PC-3 (cell line): Measurements from ENCODE around the gene LRP1B. TPM values are rescaled to one million over a fixed set of nuclear protein-coding genes. Genes with fewer than 3 reads are reported as not detected.

Source experiments
- ATAC-seq: fragments of 200-7000 bp; cut with Tn5 transposase; 2 replicates; pipeline ENCODE4 v1.9.1; 2020; ENCODE audit warnings: mild to moderate bottlenecking, moderate library complexity
- BruUV-seq: library from RNA; stranded (reverse); fragments of 400-500 nt; replicated peaks from 2 replicates; lab custom pipeline; 2021; lab: Mats Ljungman, UMichigan
- CTCF ChIA-PET: fragments of 300-600 bp; sonication (Branson Sonifier 250); formaldehyde crosslinking; loops from one replicate; lab custom pipeline; 2022; ENCODE audit warnings: antibody characterized with exemption; lab: Charles Lee
- POLR2A ChIA-PET: fragments of 300-600 bp; sonication (Branson Sonifier 250); formaldehyde crosslinking; loops from one replicate; lab custom pipeline; 2022; ENCODE audit warnings: antibody characterized with exemption; ENCODE audit not compliant: unreplicated experiment; lab: Charles Lee
- DNase-seq: peaks from one replicate; pipeline ENCODE4 v3.0.0-alpha.2; 2015
- H2AFZ ChIP-seq: fragments of 300-600 bp; sonication (generic); 2 replicates; pipeline ENCODE4 v1.6.0; 2016; ENCODE audit warnings: antibody characterized with exemption, low read length
- H3F3A ChIP-seq: fragments of 300-600 bp; sonication (generic); one replicate; pipeline ENCODE4 v1.6.0; 2017; ENCODE audit warnings: antibody characterized with exemption, low read length, control low read depth, mild to moderate bottlenecking; ENCODE audit not compliant: unreplicated experiment
- H3K27ac ChIP-seq: fragments of 300-600 bp; sonication (generic); 2 replicates; pipeline ENCODE4 v1.5.1; 2016; ENCODE audit warnings: mild to moderate bottlenecking, low read length
- H3K27me3 ChIP-seq: fragments of 300-600 bp; sonication (generic); 2 replicates; pipeline ENCODE4 v1.6.1; 2016; ENCODE audit warnings: low read length, mixed read lengths
- H3K36me3 ChIP-seq: fragments of 300-600 bp; sonication (generic); 2 replicates; pipeline ENCODE4 v1.6.1; 2016; ENCODE audit warnings: low read depth, mixed run types, low read length, mixed read lengths
- H3K4me1 ChIP-seq: fragments of 300-600 bp; sonication (generic); 2 replicates; pipeline ENCODE4 v1.5.1; 2016; ENCODE audit warnings: low read length; ENCODE audit not compliant: insufficient read depth
- H3K4me2 ChIP-seq: fragments of 300-600 bp; sonication (generic); 2 replicates; pipeline ENCODE4 v1.6.0; 2016; ENCODE audit warnings: low read length
- H3K4me3 ChIP-seq: fragments of 300-600 bp; sonication (generic); 2 replicates; pipeline ENCODE4 v1.5.1; 2016; ENCODE audit warnings: mild to moderate bottlenecking, low read length, mixed read lengths
- H3K79me2 ChIP-seq: fragments of 300-600 bp; sonication (generic); 2 replicates; pipeline ENCODE4 v1.6.1; 2017; ENCODE audit warnings: low read length, mixed read lengths
- H3K9ac ChIP-seq: fragments of 300-600 bp; sonication (generic); 2 replicates; pipeline ENCODE4 v1.6.0; 2016; ENCODE audit warnings: mild to moderate bottlenecking, low read length
- H3K9me2 ChIP-seq: fragments of 300-600 bp; sonication (generic); replicated peaks from 2 replicates; pipeline ENCODE4 v1.6.1; 2016; ENCODE audit warnings: mixed run types, low read length, mixed read lengths
- H3K9me3 ChIP-seq: fragments of 300-600 bp; sonication (generic); 2 replicates; pipeline ENCODE4 v1.6.1; 2016; ENCODE audit warnings: low read length, mixed read lengths
- H4K20me1 ChIP-seq: fragments of 300-600 bp; sonication (generic); 2 replicates; pipeline ENCODE4 v1.6.1; 2016; ENCODE audit warnings: low read length, mixed read lengths
- EZH2 ChIP-seq: fragments of 300-600 bp; sonication (generic); IDR thresholded peaks from one replicate; pipeline ENCODE4 v1.6.1; 2017; ENCODE audit warnings: antibody characterized with exemption, mild to moderate bottlenecking, low read length; ENCODE audit not compliant: unreplicated experiment
- EZH2phosphoT487 ChIP-seq: fragments of 300-600 bp; sonication (generic); IDR thresholded peaks from 2 replicates; pipeline ENCODE4 v1.6.1; 2018; ENCODE audit warnings: mild to moderate bottlenecking, antibody characterized with exemption, low read length, borderline replicate concordance
- intact Hi-C: fragments of 100-400 bp; cut with micrococcal nuclease; formaldehyde crosslinking; loops from 2 replicates; pipeline ENCODE4 v1.9.0; 2023
- total RNA-seq: library from RNA; depleted of rRNA; stranded (reverse); fragments of >200 nt; gene quantifications from 2 replicates; pipeline ENCODE4 v1.2.3, GENCODE V29; 2014
- TF ChIP-seq, protein P1 (sequence below): fragments of 300-600 bp; sonication (generic); conservative IDR thresholded peaks from 2 replicates; pipeline ENCODE4 v1.5.1; 2017; ENCODE audit warnings: antibody characterized with exemption, low read depth, mild to moderate bottlenecking, low read length

The LRP1B gene
- total RNA-seq, 1 experiment from 2014 or later, result 0.04 TPM

DNA sequence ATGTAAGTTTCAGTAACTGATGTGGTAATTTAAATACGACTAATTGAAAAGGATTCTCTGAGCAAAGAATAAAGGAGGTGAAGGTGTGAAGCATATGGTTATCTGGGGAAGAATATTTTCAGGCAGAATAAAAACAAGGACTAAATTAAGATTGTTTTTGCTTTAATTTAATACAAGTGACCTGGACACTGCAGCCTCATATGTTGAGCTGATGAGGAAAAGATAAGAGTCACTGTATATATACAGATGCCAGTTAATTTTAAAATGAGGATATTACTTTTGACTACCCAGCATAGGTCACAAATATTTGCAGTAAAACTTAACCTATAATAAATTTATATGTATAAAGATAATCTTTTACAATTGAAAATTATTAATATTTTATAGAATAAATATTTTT, 47.8 kb upstream of the LRP1B start:
- no peak overlapping the region for H3K4me2 ChIP-seq
- ChIA-PET CTCF (no interaction called here), POLR2A (no interaction called here)
- no peak overlapping the region for H2AFZ ChIP-seq
- no peaks in the 10 kb centered on the region for H3K4me1 ChIP-seq
- TF ChIP-seq, protein P1, sequence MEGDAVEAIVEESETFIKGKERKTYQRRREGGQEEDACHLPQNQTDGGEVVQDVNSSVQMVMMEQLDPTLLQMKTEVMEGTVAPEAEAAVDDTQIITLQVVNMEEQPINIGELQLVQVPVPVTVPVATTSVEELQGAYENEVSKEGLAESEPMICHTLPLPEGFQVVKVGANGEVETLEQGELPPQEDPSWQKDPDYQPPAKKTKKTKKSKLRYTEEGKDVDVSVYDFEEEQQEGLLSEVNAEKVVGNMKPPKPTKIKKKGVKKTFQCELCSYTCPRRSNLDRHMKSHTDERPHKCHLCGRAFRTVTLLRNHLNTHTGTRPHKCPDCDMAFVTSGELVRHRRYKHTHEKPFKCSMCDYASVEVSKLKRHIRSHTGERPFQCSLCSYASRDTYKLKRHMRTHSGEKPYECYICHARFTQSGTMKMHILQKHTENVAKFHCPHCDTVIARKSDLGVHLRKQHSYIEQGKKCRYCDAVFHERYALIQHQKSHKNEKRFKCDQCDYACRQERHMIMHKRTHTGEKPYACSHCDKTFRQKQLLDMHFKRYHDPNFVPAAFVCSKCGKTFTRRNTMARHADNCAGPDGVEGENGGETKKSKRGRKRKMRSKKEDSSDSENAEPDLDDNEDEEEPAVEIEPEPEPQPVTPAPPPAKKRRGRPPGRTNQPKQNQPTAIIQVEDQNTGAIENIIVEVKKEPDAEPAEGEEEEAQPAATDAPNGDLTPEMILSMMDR, result no peak
- no peak for TF ChIP-seq EZH2phosphoT487
- no peak for TF ChIP-seq EZH2
- no peak overlapping the region for H3K9ac ChIP-seq
- no peaks in the 10 kb centered on the region for H3K9me3 ChIP-seq
- ATAC-seq (no peak), DNase-seq (no peak)
- H3K79me2 ChIP-seq, result no peaks in the 10 kb centered on the region
- no peak overlapping the region for H3K27ac ChIP-seq
- no peak overlapping the region for H3K4me3 ChIP-seq
- intact Hi-C loops, result no loop called here
- no peaks in the 10 kb centered on the region for H4K20me1 ChIP-seq
- H3K36me3 ChIP-seq, result no peaks in the 10 kb centered on the region
- H3F3A ChIP-seq, result no peaks in the 10 kb centered on the region
- BruUV-seq, result no TSS peak
- H3K27me3 ChIP-seq, result no peaks in the 10 kb centered on the region
- H3K9me2 ChIP-seq, result no peaks in the 10 kb centered on the region

GRCh38 chr2:142176941-142177340, 46.1 kb upstream of the LRP1B start:
- intact Hi-C loops, result no loop called here
- no peaks in the 10 kb centered on the region for H3K36me3 ChIP-seq
- H3K79me2 ChIP-seq, result no peaks in the 10 kb centered on the region
- H3K4me2 ChIP-seq, result no peak overlapping the region
- DNase-seq, result no peak
- ChIA-PET POLR2A (no interaction called here), CTCF (no interaction called here)
- H3K4me1 ChIP-seq, result no peaks in the 10 kb centered on the region
- H4K20me1 ChIP-seq, result no peaks in the 10 kb centered on the region
- H3K4me3 ChIP-seq, result no peak overlapping the region
- BruUV-seq, result no TSS peak
- H3K9ac ChIP-seq, result no peak overlapping the region
- H3K27me3 ChIP-seq, result no peaks in the 10 kb centered on the region
- no peaks in the 10 kb centered on the region for H3K9me2 ChIP-seq
- H2AFZ ChIP-seq, result no peak overlapping the region
- no peak for ATAC-seq
- TF ChIP-seq EZH2, result no peak
- no peak for TF ChIP-seq EZH2phosphoT487
- TF ChIP-seq, protein P1, result no peak
- no peak overlapping the region for H3K27ac ChIP-seq
- no peaks in the 10 kb centered on the region for H3F3A ChIP-seq
- H3K9me3 ChIP-seq, result no peaks in the 10 kb centered on the region

DNA sequence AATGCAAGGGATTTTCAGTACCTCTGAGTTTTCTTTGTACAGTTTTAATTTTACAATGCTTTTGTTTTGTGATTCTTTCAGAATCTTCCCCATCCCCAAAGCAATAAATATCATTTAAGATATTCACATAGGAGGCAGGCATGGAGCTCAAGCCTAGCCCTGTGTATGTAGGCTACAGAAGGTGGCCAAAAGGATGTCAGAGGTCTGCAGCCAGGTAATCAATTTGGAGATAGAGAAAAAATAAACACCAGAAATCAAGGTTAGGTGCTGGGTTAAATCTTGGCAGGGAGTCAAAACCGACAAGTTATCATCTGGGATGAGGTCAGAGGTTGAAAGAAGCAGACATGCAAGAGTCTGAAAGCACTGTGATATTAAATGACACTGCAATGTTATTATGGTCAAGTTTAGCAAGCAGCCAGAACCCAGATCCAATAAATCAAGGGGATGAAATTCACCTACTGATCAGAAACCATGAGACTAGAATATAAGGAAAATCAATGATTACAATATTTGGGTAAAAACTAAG, 45.1 kb upstream of the LRP1B start:
- Histone ChIP-seq H3K9ac (no peak overlapping the region), H3K4me1 (no peaks in the 10 kb centered on the region), H4K20me1 (no peaks in the 10 kb centered on the region), H3K4me3 (no peak overlapping the region), H3F3A (no peaks in the 10 kb centered on the region), H3K79me2 (no peaks in the 10 kb centered on the region), H3K4me2 (no peak overlapping the region), H3K27me3 (0 out of 2 replicates have a peak, but pooled peaks cover 1% of the 10 kb centered on the region), H3K36me3 (no peaks in the 10 kb centered on the region), H3K27ac (no peak overlapping the region), H3K9me3 (no peaks in the 10 kb centered on the region), H2AFZ (no peak overlapping the region), H3K9me2 (no peaks in the 10 kb centered on the region)
- ATAC-seq (no peak), DNase-seq (no peak)
- CTCF ChIA-PET, result no interaction called here
- POLR2A ChIA-PET, result no interaction called here
- intact Hi-C loops, result no loop called here
- TF ChIP-seq EZH2phosphoT487 (no peak), EZH2 (no peak)
- TF ChIP-seq, protein P1, result no peak
- BruUV-seq, result no TSS peak
